HG02571 (cell line): Measurements from ENCODE around the gene SLC36A3.
"Not testable (repeated sequence)": the region's sequence is repeated elsewhere in the genome, so short reads cannot be mapped to it uniquely, and the experiment has no call there.

Experiments used
- ATAC-seq: cut with Tn5 transposase; IDR thresholded peaks from one replicate; pipeline ENCODE4 v1.9.1; 2021; ENCODE audit warnings: mild to moderate bottlenecking, moderate library complexity; ENCODE audit not compliant: unreplicated experiment

The SLC36A3 gene

DNA sequence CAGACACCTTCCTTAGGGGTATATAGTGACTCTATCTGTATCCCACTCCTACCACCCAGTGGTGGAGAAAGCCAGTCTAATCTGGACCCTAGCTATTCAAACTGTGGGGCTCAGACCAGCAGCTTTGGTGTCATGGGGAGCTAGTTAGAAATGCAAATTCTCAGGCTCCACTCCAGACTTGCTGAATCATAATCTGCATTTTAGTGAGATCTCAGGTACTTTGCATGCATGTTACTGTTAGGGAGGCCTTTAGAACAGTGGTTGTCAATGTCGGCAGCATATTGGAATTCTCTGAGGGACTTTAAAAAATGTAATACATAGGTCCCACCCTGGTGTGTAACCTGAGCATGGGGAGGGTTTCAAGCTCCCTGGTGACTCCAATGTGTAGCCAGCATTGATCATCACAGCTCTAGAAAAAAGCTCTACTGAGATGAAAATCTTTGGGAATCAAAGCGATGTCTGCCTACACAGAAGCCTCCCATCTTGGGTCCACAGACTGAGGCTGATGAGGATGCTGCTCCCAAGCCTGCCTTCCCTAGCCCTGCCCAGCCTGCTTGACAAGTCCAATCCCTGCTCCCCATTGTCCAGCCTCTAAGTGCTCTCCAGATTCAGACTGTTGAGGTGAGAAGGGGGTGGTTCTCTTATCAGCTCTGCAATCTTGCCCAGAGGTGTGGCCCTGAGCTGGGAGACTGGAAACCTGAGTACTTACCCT, 62.5 kb downstream of the SLC36A3 start:
- no peak for ATAC-seq

DNA sequence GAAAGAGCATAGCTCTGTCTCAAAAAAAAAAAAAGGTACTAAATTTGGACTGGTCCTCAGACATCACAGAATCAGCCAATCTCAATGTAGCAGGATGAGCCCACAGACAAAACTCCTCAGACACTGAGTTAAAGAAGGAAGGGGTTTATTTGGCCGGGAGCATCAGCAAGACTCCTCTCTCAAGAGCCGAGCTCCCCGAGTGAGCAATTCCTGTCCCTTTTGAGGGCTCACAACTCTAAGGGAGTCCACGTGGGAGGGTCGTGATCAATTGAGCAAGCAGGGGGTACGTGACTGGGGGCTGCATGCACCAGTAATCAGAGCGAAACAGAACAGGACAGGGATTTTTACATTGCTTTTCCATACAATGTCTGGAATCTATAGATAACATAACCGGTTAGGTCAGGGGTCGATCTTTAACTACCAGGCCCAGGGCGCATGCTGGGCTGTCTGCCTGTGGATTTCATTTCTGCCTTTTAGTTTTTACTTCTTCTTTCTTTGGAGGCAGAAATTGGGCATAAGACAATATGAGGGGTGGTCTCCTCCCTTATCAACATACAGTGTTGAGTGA, 63.2 kb downstream of the SLC36A3 start:
- ATAC-seq: not testable (repeated sequence)

DNA sequence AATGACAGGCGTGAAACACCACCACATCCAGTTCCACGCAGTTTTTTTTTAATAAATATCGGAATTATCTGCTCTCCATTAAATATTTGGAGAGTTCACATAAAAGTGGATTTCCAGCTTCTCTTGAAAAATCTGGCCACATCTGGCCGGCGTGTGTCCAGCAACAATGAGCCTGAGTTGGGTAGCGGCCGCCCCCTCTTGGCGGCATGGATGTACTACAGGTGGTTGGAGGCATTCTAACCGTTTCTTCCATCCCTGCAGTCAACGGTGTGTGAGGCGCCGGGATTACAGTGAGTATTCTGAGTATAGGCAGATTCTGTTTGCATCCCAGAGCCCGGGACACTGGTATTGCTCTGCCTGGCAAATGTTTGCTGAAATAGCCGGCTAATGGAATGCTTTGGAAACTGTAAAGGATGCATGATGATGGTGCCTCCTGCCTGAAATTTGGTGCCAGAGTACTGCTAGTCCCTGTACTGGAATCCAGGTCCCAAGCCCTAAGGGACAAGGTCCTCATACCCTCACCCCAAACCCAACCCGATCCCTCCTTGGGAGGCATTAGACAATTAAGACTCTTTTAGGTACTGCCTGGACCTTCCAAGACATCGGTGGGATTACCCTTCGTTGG, 64.2 kb downstream of the SLC36A3 start:
- ATAC-seq: no peak

DNA sequence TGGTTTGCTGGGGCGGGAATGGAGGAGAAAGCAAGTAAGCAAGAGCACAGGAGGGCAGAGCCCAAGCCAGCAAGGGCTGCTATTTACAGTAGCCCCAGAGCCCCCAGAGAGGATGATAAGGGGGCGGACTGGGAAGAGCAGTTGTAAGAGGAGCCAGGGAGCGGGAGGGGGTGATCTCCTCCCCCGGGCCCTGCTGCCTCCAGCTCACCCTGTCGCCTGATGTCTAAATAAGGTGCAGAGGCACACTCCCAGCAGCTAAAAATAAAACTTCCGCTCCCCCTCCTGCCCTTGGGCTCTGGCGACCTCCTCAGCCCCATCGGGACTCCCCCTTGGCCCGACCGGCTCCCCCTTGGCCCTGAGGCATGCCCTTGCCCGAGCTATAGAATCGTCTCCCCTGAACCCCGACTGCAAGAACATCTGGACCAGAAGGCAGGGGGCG, 65.2 kb downstream of the SLC36A3 start:
- no peak for ATAC-seq

DNA sequence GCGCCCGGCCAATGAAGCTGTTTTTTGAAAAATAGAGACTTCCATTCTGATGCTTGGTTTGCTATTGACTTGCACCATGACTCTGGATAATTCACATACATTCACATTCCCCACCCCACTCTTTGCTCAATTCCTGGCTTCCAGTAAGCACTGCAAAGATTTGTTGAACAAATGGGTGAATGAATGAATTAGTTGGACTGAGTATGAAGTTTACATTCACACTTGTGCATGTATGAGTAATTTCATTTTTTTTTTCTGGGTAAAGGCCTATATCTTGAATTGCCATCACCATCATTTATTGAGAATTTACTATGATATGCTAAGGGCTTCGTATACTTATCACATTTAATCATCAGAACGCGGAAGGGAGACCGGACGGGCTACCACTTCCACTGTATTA, 65.9 kb downstream of the SLC36A3 start:
- ATAC-seq: no peak

DNA sequence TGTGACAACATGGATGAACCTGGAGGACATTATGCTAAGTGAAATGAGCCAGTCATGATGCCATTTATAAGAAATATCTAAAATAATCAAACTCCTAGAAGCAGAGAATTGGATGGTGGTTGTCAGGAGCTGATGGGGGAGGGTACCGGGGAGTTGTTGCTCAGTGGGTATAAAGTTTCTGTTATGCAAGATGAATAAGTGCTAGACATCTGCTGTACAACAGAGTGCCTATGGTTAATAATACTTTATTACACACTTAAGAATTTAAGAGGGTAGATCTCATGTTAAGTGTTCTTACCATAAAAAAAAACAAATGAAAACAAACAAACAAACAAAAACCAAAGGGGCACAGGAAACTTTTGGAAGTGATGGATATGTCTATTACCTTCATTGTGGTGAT, 66.7 kb downstream of the SLC36A3 start:
- ATAC-seq: no peak

DNA sequence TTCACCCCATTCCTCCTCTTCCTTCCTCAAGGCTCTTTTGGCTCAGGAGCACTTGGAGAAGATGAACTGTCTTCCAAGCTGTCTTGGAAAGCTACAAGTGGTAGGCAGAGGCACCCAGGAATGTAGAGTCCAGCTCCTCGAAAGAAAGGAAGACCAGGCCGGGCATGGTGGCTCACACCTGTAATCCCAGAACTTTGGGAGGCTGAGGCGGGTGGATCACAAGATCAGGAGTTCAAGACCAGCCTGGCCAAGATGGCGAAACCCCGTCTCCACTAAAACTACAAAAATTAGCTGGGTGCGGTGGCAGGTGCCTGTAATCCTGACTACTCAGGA, 68.4 kb downstream of the SLC36A3 start:
- ATAC-seq: not testable (repeated sequence)

GRCh38 chr5:151234476-151235238, 68.9 kb downstream of the SLC36A3 start:
- peak; percentile 76 for ATAC-seq

GRCh38 chr5:151233616-151234085, 69.9 kb downstream of the SLC36A3 start:
- ATAC-seq: peak; percentile 63

DNA sequence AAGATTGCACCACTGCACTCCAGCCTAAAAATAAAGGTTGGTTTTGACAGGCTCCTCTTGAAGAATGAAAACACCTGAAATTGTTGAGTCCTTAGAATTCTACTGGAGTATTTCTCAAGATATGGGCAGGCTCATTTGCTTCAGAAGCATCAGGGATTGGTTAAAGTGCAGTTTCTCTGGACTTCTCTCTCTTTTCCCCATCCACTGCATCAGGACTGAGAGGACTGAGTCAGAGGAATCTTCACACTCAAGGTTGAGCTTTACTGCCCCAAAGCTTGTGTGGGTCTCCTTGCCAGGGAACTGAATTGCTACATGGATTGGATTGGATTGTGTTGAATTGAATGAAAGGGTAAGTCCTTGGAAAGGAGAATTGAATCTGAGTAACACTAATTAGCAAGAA, 72.2 kb downstream of the SLC36A3 start:
- ATAC-seq: no peak

DNA sequence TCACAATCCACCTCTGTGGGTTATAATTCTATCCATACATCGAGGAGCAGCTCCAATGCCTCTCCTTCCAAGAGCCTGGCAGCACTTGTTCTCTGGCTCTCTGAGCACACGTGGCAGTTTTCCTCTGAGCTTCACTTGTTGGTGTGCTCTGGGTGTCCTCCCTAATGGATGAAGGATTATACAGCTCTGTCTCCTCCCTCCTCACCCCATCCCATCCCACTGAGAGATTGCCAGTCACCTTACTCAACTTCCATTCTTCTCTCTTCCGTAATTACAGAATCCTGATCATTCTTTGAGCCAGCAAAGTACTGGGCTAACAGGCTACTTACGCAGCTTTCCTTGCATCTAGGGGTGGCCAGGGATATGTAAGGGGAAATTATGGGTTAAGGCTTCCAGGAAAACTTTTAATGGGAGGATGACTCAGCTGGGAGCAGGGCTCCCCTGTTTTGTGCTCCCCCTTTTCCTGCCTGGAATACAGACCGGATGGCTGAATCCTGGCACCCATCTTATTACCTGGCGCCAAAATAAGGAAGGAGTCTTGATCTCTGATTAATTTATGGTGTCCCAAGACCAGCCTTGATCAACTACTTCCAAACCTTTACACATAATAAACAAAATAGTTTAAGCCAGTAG, 73.4 kb downstream of the SLC36A3 start:
- ATAC-seq: no peak

DNA sequence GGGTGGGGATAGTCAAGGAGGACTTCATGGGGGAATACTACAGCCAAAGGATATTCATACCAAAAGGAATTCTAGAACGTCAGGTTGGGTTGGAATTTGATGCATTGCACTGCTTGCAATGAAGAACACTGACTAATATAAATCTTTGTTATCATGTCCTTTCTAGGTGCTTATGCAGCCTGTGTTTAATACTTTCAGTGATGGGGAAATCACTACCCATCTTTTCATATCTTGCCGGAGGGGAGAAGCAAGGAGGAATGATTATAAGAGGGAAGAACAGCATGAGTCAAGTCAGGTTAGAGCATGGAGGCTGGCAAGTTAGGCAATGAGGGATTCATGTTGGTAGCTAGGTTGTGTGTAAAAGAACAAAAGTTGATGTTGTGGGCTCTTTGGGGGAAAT, 74.6 kb downstream of the SLC36A3 start:
- ATAC-seq: no peak

- no peak for ATAC-seq
Measured at GRCh38 chr5:151227918-151228447, 75.6 kb downstream of the SLC36A3 start.
